HG02678 (cell line): ENCODE results near the gene C19orf44.
A peak's percentile ranks its signal among the peaks of the same experiment; 100 is the strongest.
"Not testable (repeated sequence)": the region's sequence is repeated elsewhere in the genome, so short reads cannot be mapped to it uniquely, and the experiment has no call there.

Experiments used
- ATAC-seq: cut with Tn5 transposase; IDR thresholded peaks from one replicate; pipeline ENCODE4 v1.9.1; 2021; ENCODE audit warnings: mild to moderate bottlenecking, moderate library complexity; ENCODE audit not compliant: unreplicated experiment

C19orf44 gene

DNA sequence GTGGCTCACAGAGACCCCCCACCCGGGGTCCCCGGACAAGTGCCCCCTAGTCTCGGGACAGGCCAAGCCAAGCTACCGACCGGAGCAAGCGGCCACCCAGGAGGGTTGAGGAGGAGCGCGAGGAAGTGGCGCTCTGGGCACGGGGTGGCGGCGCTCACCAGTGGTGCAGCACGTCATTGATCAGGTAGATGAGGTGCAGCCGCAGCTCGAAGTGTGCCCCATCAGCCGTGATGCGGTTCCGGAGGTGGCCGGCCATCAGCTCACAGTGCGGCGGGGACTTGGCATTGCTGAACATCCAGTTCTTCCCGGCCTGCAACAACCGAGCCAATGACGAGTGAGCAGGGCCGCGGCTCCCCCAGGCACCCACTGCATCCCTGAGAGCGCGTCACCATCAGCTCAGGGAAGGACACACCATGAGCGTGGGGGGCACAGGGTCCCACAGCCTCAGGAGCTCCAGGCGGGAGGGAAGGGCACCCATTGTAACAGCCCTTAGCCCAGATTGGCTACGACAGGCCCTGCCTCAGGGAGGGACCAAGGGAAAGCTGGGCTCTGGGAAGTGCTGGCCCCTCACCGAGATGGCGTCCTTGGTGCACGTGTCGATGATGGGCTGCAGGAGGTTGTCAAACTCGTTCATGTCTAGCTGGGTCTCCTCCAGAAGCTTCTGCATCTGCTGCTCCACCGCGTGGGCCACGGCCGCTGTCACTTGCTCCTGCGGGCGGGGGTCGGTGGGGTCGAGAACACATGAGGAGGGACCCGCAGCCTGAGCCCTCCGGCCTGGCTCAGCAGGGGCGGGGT, 36.4 kb downstream of the C19orf44 start:
- no peak for ATAC-seq

DNA sequence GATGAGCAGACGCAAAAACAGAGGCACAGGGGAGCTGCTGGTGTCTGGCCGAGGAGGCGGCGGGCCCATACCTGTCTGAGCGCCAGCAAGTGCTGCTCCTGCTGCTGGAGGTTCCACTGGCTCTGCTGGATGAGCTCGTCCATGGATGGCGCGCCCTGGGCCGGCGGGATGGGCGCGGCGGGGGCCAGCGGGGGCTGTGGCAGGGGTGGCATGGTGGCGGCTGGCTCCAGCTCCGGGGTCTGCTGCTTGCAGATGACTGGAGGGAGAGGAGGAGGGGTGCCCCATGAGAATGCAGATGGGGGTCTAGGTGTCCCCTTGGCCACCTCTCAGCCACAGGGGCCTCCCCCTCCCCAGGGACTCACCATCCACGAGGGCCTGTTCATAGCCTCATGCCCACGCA, 39.2 kb downstream of the C19orf44 start:
- ATAC-seq = no peak

DNA sequence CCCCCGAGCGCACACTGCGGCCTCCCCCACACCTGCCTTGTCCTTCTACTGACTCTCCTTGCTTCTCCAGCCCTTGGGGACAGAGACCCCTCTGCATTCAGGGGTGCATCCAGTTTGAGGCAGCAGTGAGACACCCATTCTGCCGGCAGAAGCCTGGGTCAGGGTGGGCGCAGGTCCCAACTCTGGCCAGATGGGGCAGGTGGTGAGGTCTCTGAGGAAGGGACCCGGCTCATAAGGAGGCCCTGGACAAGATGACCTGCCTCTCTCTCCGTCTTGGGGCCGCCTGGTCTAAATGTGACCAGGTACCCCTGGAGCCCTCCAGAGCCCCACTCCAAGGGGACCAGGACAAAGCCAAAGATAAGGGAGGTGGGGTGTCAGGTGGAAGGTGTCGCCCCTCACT, 39.9 kb downstream of the C19orf44 start:
- ATAC-seq = no peak

DNA sequence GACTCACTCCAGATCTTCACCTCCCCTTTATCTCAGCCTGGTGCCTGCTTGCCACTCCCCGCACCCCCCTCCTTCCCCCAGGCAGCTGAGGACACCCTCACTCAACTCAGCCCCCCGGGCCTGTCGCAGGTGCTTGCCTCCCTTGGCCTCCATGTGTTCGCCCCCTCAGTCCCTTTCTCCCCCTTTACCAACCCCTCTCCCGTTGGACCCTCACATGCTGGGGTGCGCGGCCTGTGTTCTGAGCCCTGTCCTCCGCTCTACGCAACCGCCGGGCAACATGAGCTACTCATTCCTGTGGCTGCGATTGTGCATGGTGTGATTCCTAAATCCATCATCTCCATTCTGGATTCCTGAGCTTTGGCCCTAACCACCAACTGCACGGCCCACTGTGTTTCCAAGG, 40.9 kb downstream of the C19orf44 start:
- no peak for ATAC-seq

DNA sequence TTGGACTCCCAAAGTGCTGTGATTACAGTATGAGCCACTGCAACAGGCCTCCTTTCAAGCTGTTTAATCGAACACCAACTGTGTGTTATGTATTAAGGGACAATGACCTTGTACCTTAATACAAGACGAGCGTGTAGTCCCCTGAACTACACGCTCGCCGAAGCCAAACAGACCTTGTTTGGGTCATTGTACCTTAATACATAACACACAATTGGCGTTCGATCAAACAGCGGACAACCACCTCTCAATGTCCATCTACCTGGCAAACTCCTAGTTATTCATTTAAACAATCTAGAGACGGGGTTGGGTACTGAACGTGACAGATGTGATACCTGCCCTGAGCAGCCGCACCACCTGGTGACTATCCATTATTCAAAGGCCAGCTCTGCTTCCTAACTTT, 44.8 kb downstream of the C19orf44 start:
- ATAC-seq = no peak

DNA sequence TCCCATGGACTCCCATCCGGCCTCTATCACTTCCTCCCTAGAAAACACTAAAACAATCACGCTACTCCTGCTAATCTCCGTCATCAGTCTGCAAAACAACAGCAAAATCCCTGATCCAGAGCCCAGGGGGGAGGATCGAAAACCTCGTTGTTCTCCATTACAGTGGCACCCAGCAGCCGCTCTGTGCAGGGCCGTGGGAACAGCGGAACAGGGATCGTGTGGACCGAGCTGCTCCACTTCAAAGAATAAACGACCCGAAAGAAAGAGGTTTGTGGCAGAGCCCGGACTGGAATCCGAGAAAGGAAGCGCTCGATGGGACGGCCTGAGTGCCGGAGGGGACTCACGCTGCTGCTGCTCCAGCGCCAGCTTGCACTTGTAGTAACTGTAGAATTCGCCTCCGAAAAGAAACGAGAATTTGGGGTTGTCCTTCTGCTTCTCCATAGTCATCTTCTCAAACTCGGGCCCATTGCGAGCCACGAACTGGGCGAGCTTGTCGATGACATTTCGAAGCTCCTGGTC, 45.4 kb downstream of the C19orf44 start:
- ATAC-seq = peak; percentile 5

DNA sequence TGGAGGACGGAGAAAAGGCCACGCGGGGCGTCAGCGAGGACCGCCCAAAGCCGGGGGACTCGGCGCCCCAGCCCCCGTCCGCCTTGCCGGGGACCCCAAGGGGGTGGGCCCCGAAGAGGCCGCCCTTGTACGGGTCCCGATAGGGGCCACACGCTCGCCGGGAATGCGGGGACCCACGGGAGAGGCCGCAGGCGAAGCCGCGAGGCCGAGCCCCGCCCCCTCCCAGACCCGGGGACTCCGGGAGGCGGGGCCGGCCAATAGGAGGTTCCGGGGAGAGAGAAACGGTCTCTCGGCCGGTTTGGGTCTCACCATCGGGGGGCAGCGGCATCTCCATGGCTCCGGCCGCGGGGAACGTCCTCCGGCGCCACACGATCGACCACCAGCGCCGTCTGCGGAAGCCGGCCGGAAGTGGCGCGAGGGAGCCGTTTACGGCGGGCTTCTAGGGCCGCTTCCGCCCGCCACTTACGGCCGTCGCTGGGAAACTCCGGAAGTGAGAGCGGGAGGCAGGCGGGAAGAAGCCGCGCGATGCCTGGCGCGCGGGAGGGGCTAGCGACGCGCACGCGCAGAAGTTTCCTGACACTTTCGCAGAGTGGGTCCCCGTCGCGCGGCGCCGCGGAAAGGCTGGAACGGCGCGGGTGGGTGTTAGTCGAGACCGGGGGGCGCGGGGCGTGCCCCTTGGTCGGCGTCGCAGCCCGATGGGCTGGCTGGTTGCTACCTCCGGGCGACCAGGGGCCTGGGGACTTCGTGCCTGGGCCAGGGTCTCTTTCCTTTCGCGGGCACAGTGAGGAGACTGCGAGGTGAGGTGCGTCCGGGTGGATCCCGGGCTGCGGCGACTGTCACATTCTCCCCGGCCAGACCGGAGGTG, 46.1 kb downstream of the C19orf44 start, which contains the start of gene CHERP:
CHERP (minus strand) TSS at position 393 of the 865 bp plus-strand sequence; CDS start at position 334, 59 bp downstream.
- peak; percentile 82 for ATAC-seq

DNA sequence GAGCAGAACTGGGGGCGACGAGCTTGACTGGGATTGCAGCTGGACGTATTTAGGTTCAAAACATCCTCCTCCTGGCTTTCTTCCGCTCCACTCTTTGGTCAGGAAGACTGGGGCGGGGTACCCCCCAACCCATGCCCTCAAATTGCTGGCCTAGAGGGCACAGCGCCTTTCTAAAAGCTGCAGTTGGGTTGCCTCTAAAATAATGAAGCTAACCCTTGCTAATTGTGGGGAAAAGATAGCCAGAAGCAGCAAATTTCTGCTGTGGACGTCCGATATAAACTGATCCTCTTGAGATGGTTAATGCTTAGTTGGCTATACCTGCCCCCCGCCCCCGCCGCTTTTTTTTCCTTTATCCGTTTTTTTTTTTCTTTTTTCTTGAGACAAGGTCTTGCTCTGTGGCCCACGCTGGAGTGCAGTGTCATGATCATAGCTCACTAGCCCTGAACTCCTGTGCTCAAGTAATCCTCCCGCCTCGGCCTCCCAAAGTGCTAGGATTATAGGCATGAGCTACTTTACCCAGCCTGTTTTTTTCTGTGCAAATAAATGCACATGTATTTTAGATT, 46.8 kb downstream of the C19orf44 start:
- no peak for ATAC-seq

DNA sequence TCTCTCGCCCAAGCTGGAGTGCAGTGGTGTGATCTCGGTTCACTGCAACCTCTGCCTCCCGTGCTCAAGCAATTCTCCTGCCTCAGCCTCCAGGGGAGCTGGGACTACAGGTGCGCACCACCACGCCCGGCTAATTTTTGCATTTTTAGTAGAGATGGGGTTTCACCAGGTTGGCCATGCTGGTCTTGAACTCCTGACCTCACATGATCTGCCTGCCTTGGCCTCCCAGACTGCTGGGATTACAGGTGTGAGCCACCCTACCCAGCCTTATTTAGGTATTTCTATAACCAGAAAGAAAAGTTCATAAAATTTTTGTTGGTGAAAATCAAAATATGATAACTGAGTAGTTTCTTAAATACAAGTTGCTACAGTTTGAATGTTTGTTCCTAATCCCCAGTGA, 47.5 kb downstream of the C19orf44 start:
- not testable (repeated sequence) for ATAC-seq

DNA sequence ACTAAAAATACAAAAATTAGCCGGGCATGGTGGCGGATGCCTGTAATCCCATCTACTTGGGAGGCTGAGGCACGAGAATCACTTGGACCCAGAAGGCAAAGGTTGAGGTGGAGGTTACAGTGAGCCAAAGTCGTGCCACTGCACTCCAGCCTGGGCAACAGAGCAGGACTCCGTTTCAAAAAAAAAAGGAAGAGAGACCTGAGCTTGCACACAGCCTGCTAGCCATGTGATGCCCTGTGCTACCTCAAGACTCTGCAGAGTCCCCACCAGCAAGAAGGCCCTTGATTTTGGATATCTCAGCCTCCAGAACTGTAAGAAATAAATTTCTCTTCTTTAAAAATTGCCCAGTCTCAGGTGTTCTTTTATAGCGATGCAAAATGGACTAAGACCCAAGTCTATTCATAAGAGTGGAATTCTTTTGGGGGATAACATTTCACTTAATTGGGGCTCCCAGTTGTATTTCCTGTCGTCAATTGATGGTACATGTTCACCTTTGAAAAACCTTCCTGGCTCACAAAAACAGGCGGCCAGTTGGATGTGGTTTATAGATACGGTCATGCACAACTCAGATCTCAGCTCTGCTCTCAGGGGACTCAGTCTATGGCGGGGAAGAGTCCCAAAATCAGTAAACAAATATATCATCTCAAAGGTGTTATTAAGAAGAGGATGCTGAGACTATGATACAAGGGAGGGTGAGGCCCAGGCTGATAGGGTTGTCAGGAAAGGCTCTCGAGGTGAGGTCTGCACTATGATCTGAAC, 48.5 kb downstream of the C19orf44 start:
- ATAC-seq = no peak

DNA sequence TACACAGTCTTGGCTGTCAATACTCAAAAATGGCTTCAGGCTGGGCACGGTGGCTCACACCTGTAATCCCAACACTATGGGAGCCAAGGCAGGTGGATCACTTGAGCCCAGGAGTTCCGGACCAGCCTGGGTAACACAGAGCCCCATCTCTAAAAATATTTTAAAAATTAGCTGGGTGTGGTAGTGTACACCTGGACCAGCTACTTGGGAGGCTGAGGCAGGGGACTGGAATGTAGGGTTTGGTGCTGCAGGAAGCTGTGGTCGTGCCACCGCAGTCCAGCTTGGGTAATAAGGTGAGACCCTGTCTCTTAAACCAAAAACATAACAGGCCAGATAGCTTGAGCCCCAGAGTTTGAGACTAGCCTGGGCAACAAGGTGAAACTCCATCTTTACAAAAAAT, 52.8 kb downstream of the C19orf44 start:
- ATAC-seq = no peak

DNA sequence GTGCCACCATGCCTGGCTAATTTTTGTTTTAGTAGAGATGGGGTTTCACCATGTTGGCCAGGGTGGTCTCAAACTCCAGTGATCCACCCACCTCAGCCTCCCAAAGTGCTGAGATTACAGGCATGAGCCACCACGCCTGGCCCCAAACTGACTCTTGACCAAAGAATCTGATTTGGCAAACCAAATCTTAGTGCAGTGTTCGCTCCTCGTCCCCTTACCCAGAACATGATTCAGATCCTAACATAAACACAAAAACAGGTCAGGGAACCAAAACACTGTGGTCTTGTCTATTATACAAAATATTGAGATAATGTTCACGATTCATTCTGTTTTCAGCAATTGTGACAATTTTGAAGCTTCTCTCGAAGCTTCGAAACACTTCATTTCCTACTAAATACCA, 55.7 kb downstream of the C19orf44 start:
- ATAC-seq = not testable (repeated sequence)

DNA sequence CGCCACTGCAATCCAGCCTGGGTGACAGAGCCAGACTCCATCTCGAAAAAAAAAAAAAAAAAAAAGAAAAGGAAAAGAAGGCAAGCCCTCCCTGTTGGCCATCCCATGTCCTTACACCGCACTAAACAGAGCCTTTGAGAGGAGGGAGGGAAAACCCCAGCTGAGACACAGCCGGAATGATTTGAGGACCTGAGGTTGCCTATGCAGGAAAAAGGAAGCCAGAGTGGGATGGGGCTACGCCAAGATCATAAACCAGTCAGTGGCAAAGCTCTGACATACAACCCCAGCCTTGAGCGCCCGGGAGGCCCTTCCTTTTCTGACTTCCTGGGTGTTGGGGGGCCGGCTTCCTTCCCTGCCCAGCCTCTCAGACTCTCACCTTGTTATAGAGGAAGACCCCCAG, 58.6 kb downstream of the C19orf44 start:
- ATAC-seq = no peak

DNA sequence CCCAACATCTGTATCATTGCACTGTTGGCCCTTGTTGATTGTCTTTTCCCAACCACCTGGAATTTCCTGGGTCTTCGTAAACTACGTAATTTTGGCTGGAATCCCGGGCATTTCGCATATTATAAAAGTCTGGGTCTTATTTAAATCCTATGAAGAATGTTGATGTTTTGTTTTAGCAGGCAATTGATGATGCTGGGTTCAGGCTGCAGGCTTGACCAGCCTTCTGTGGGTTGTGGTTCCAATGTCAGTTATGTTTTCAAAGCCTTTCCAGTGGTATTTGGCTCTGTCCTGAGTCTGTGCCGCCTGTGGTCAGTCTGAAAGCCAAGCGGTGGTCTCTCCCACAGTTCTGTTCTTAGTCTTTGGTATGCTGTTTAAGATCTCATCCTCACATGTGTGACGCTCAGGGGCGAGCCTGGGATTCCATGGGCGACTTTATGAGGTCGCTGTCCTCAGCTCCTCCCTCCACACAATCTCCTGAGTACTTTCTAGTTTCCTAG, 63.6 kb downstream of the C19orf44 start:
- ATAC-seq = no peak

DNA sequence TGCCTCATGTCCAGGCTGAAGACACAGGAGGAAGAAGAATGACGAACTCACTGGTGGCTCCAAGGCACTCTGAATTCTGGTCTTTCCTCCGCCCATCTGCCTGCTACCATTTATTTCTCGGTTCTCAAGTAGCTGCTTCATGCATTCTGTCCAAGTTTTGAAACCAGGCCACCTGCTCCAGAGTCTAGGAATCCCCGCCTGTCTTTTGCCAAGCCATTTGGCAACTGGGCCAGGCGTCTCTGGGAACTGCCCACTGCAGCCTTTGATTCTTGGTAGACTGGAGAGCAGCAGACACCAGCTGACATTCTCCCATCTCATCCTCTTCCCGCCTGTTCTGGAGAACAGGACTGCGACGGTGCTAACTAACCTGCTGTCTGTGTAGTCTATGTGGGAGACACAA, 65.2 kb downstream of the C19orf44 start:
- no peak for ATAC-seq

DNA sequence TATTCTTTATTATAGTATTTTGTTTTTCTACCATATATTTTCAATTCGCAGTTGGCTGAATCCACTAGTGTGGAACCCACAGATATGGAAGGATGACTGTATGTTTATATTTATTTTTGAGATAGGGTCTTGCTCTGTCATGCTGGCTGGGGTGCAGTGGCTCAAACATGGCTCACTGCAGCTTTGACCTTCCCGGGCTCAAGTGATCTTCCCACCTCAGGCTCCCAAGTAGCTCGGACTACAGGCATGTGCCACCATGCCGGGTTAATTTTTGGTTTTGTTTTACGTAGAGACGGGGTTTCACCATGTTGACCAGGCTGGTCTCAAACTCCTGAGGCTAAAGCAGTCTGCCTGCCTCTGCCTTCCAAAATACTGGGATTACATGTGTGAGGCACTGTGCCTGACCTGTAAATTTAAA, 66.4 kb downstream of the C19orf44 start:
- ATAC-seq = no peak

DNA sequence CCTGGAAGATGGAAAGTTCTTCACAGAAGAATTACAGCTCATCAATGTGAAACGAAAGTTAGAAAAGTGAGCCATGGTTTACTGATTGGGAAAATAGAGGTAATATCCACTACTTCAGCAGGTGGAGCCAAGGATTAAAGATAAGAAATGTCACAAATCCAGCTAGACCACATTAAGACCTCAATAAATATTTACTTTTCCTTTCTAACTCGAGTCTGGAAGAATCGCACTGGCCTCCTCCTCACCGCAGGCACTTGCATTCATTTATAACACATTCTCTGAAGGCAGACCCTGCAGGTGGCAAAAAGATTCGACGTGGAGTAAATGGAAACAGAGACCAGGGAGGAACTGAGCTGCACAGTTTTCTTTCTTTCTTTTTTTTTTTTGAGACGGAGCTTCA, 68.6 kb downstream of the C19orf44 start:
- ATAC-seq = no peak

DNA sequence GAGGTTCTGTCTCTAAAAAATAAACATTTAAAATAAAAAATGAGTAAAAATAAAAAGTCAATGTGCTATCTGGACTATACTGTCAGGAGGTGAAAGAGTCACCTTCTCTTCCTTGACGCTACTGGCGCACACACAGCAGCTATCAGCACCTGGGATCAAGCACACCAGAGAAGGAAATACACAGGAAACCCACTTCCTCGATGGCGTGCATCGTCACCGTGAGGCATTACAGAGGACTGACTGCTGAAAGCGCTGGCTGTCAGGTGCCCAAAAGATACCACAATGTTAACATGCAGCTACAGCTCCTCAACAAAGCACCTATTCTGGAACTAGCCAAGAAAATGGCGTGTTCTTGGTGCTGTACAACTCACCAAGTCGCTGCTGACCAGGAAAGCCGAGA, 70.0 kb downstream of the C19orf44 start:
- ATAC-seq = no peak

DNA sequence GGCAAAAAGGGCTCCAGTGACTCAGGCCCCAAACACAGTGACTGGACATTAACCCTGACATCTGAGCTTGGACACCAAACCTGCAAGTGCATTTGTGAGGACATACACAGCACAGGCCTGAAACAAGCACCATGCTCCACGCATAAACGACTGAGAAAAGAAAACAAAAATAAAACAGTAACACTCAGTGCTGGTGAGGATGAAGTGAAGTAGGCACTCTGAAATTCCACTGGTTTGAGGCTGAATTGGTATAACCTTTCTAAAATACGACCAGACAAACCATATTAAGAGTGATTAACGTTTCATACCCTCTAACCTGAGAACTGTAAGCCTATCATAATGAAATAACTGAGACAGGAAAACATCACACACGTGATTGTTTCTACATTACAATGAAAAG, 70.5 kb downstream of the C19orf44 start:
- no peak for ATAC-seq

DNA sequence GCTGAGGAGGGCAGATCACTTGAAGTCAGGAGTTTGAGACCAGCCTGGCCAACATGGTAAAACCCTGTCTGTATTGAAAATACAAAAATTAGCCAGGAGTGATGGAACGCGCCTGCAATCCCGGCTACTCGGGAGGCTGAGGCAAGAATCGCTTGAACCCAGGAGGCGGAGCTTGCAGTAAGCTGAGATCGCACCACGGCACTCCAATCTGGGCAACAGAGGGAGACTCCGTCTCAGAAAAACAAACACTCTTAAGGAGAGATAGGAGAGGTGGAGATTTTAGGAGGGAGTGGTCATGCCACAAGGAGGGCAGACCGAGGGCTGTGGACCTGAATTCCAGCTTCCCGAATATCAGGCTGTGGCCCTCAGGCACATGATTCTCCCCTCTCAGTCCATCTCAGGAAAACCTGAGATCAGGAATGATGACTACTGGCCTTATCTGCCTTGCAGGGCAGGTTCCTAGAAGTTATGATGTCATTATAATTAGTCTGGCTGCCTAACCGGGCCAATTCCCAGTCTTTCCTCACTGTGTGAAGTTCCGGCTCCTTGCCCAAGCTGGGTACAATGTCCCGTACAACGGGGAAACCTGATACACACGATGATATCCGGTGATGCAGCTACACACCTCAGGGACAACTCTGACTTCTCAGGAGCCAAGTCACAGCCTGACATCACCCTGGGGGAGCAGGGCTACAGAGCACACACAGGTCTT, 73.6 kb downstream of the C19orf44 start:
- ATAC-seq = no peak
